Activated T-helper 1 cell treated with anti-CD3 and anti-CD28 coated beads, Interleukin-12 subunit alpha, Interleukin-12 subunit beta, Interleukin-2, Interleukin-4 antibody, amounts not matched to agents 30 ng/mL and 10 ng/mL and 1 ng/mL, durations not matched to agents 14 hours and 24 hours and 36 hours (primary cell): ENCODE results near the gene GSE1. TPM values are rescaled to one million over a fixed set of nuclear protein-coding genes. Genes with fewer than 3 reads are reported as not detected.

Experiments used
- DNase-seq: peaks from one replicate; pipeline ENCODE4 v3.0.0; 2021; ENCODE audit warnings: low spot score
- H3K27ac Mint-ChIP-seq: one replicate; pipeline ENCODE4 v1.8.0; 2021; ENCODE audit warnings: mild to moderate bottlenecking, mixed read lengths
- H3K27me3 Mint-ChIP-seq: one replicate; pipeline ENCODE4 v1.8.0; 2022; ENCODE audit warnings: mild to moderate bottlenecking, moderate library complexity, mixed read lengths; ENCODE audit not compliant: insufficient read depth
- H3K36me3 Mint-ChIP-seq: one replicate; pipeline ENCODE4 v1.8.0; 2021; ENCODE audit warnings: low read depth, mixed read lengths
- H3K4me1 Mint-ChIP-seq: one replicate; pipeline ENCODE4 v1.8.0; 2021; ENCODE audit warnings: low read depth, mixed read lengths
- H3K4me3 Mint-ChIP-seq: one replicate; pipeline ENCODE4 v1.8.0; 2021; ENCODE audit warnings: mild to moderate bottlenecking, moderate library complexity, mixed read lengths
- H3K9me3 Mint-ChIP-seq: one replicate; pipeline ENCODE4 v1.8.0; 2021; ENCODE audit warnings: mixed read lengths
- intact Hi-C: fragments of 100-400 bp; cut with micrococcal nuclease; formaldehyde crosslinking; loops from one replicate; pipeline ENCODE4 v1.15.1; 2024
- total RNA-seq: library from RNA; stranded (reverse); gene quantifications from 2 replicates; pipeline ENCODE4 v1.2.3, GENCODE V29; 2022

Gene GSE1
- total RNA-seq, 1 donor from 2014 or later: 35.2 TPM

- Mint-ChIP-seq H3K27ac (no peak overlapping the region), H3K4me1 (no peaks in the 10 kb centered on the region), H3K4me3 (no peak overlapping the region), H3K27me3 (no peaks in the 10 kb centered on the region), H3K9me3 (no peaks in the 10 kb centered on the region), H3K36me3 (peaks cover 20% of the 10 kb centered on the region)
- intact Hi-C loops: no loop called here
- no peak for DNase-seq
These were observed 55.7 kb downstream of the GSE1 start for GRCh38 chr16:85668676-85669424.

GRCh38 chr16:85670840-85671239, 57.7 kb downstream of the GSE1 start:
- Mint-ChIP-seq H3K9me3 (no peaks in the 10 kb centered on the region), H3K27ac (no peak overlapping the region), H3K36me3 (peaks cover 29% of the 10 kb centered on the region), H3K4me3 (no peak overlapping the region), H3K4me1 (peaks cover 13% of the 10 kb centered on the region), H3K27me3 (no peaks in the 10 kb centered on the region)
- intact Hi-C loops: no loop called here
- DNase-seq: no peak

GRCh38 chr16:85673529-85674417, 60.7 kb downstream of the GSE1 start:
- intact Hi-C loops: no loop called here
- no peak for DNase-seq
- no peak overlapping the region for H3K4me3 Mint-ChIP-seq
- no peaks in the 10 kb centered on the region for H3K9me3 Mint-ChIP-seq
- H3K27me3 Mint-ChIP-seq: no peaks in the 10 kb centered on the region
- H3K36me3 Mint-ChIP-seq: peaks cover 26% of the 10 kb centered on the region
- H3K4me1 Mint-ChIP-seq: peaks cover 13% of the 10 kb centered on the region
- H3K27ac Mint-ChIP-seq: no peak overlapping the region

GRCh38 chr16:85674418-85674755, 61.3 kb downstream of the GSE1 start:
- Mint-ChIP-seq H3K36me3 (peaks cover 26% of the 10 kb centered on the region), H3K27me3 (no peaks in the 10 kb centered on the region), H3K27ac (no peak overlapping the region), H3K4me3 (no peak overlapping the region), H3K9me3 (no peaks in the 10 kb centered on the region), H3K4me1 (peaks cover 13% of the 10 kb centered on the region)
- DNase-seq: no peak
- intact Hi-C loops: no loop called here

GRCh38 chr16:85674828-85675227, 61.7 kb downstream of the GSE1 start:
- Mint-ChIP-seq H3K4me3 (no peak overlapping the region), H3K4me1 (peaks cover 13% of the 10 kb centered on the region), H3K36me3 (peaks cover 29% of the 10 kb centered on the region), H3K27me3 (no peaks in the 10 kb centered on the region), H3K9me3 (no peaks in the 10 kb centered on the region), H3K27ac (peak overlapping the region; percentile 76)
- DNase-seq: no peak
- intact Hi-C loops: no loop called here

- Mint-ChIP-seq H3K9me3 (no peaks in the 10 kb centered on the region), H3K4me1 (peaks cover 15% of the 10 kb centered on the region), H3K27ac (no peak overlapping the region), H3K4me3 (no peak overlapping the region), H3K36me3 (peaks cover 33% of the 10 kb centered on the region), H3K27me3 (no peaks in the 10 kb centered on the region)
- no peak for DNase-seq
- intact Hi-C loops: no loop called here
These were observed 62.2 kb downstream of the GSE1 start for GRCh38 chr16:85675251-85675874.

- intact Hi-C loops: no loop called here
- peaks cover 37% of the 10 kb centered on the region for H3K36me3 Mint-ChIP-seq
- no peaks in the 10 kb centered on the region for H3K9me3 Mint-ChIP-seq
- peaks cover 18% of the 10 kb centered on the region for H3K4me1 Mint-ChIP-seq
- no peak for DNase-seq
- H3K27ac Mint-ChIP-seq: no peak overlapping the region
- H3K4me3 Mint-ChIP-seq: no peak overlapping the region
- H3K27me3 Mint-ChIP-seq: no peaks in the 10 kb centered on the region
These were observed 63.3 kb downstream of the GSE1 start for GRCh38 chr16:85676466-85676865.

GRCh38 chr16:85677383-85677967, 64.4 kb downstream of the GSE1 start:
- Mint-ChIP-seq H3K9me3 (no peaks in the 10 kb centered on the region), H3K36me3 (peaks cover 32% of the 10 kb centered on the region)

GRCh38 chr16:85678016-85678415, 64.9 kb downstream of the GSE1 start:
- intact Hi-C loops: no loop called here
- no peak for DNase-seq
- Mint-ChIP-seq H3K27ac (no peak overlapping the region), H3K9me3 (no peaks in the 10 kb centered on the region), H3K4me1 (peaks cover 22% of the 10 kb centered on the region), H3K4me3 (no peak overlapping the region), H3K36me3 (peaks cover 32% of the 10 kb centered on the region), H3K27me3 (no peaks in the 10 kb centered on the region)

More at GRCh38 chr16:85677383-85677967, 64.4 kb downstream of the GSE1 start:
- DNase-seq: no peak
- intact Hi-C loops: no loop called here
- Mint-ChIP-seq H3K4me3 (no peak overlapping the region), H3K27me3 (no peaks in the 10 kb centered on the region), H3K27ac (no peak overlapping the region), H3K4me1 (peaks cover 18% of the 10 kb centered on the region)

GRCh38 chr16:85678821-85679220, 65.7 kb downstream of the GSE1 start:
- Mint-ChIP-seq H3K9me3 (no peaks in the 10 kb centered on the region), H3K27ac (no peak overlapping the region), H3K36me3 (peaks cover 36% of the 10 kb centered on the region), H3K4me3 (no peak overlapping the region), H3K4me1 (peaks cover 29% of the 10 kb centered on the region), H3K27me3 (no peaks in the 10 kb centered on the region)
- DNase-seq: no peak
- intact Hi-C loops: no loop called here

- no peaks in the 10 kb centered on the region for H3K9me3 Mint-ChIP-seq
- H3K27me3 Mint-ChIP-seq: no peaks in the 10 kb centered on the region
- H3K4me3 Mint-ChIP-seq: no peak overlapping the region
- DNase-seq: no peak
- H3K36me3 Mint-ChIP-seq: peaks cover 33% of the 10 kb centered on the region
- peak overlapping the region; percentile 9 for H3K27ac Mint-ChIP-seq
- intact Hi-C loops: no loop called here
- H3K4me1 Mint-ChIP-seq: peaks cover 25% of the 10 kb centered on the region
These were observed 66.7 kb downstream of the GSE1 start for GRCh38 chr16:85679870-85680269.

- H3K27me3 Mint-ChIP-seq: no peaks in the 10 kb centered on the region
- H3K36me3 Mint-ChIP-seq: peaks cover 29% of the 10 kb centered on the region
- no peak overlapping the region for H3K27ac Mint-ChIP-seq
- H3K4me1 Mint-ChIP-seq: peaks cover 19% of the 10 kb centered on the region
- no peaks in the 10 kb centered on the region for H3K9me3 Mint-ChIP-seq
- intact Hi-C loops: no loop called here
- H3K4me3 Mint-ChIP-seq: no peak overlapping the region
- no peak for DNase-seq
These were observed 67.3 kb downstream of the GSE1 start for GRCh38 chr16:85680352-85680944.
